GM12875 (cell line): ENCODE measurements around the gene ARGFX.

Experiments used
- H3K4me3 ChIP-seq: one replicate; pipeline ENCODE4 v1.5.1; 2011; ENCODE audit warnings: low read depth, low read length, control low read depth
- CTCF ChIP-seq: IDR thresholded peaks from 2 replicates; pipeline ENCODE4 v1.5.1; 2011; ENCODE audit warnings: low read depth, mild to moderate bottlenecking, control low read depth, inconsistent platforms, low read length, moderate library complexity, borderline replicate concordance; ENCODE audit not compliant: insufficient read depth

ARGFX gene

GRCh38 chr3:121567649-121568048 lies at the start of gene ARGFX:
Gene ARGFX, plus strand, starts transcription at chr3:121567949. Its CDS starts 2,765 bp downstream, at chr3:121570714.
- H3K4me3 ChIP-seq = no peak within 1 kb of the TSS
- no peak for TF ChIP-seq CTCF

GRCh38 chr3:121517953-121518655 lies 49.6 kb upstream of the ARGFX start:
- no peak for TF ChIP-seq CTCF
- H3K4me3 ChIP-seq = no peak overlapping the region

- no peak for TF ChIP-seq CTCF
- no peak overlapping the region for H3K4me3 ChIP-seq
Measured at GRCh38 chr3:121520510-121520909, 47.2 kb upstream of the ARGFX start.

GRCh38 chr3:121529308-121529707 lies 38.4 kb upstream of the ARGFX start:
- TF ChIP-seq CTCF = no peak; the same call in 1 of the 2 replicates
- H3K4me3 ChIP-seq = no peak overlapping the region

- H3K4me3 ChIP-seq = no peak overlapping the region
- TF ChIP-seq CTCF = no peak
Measured at GRCh38 chr3:121531269-121531668, 36.5 kb upstream of the ARGFX start.

GRCh38 chr3:121542924-121543323 lies 24.8 kb upstream of the ARGFX start:
- TF ChIP-seq CTCF = no peak
- H3K4me3 ChIP-seq = no peak overlapping the region

GRCh38 chr3:121545049-121545573 lies 22.6 kb upstream of the ARGFX start:
- TF ChIP-seq CTCF = no peak
- peak overlapping the region; percentile 93 for H3K4me3 ChIP-seq
